Suppressor macrophage (primary cell): Measurements from ENCODE around the gene CCR5AS.
"Not testable (repeated sequence)": the region's sequence is repeated elsewhere in the genome, so short reads cannot be mapped to it uniquely, and the experiment has no call there.

Experiments
- DNase-seq, 4 experiments: peaks; one replicate each; pipeline ENCODE4 v3.0.0-alpha.2; 2020 to 2022

Gene CCR5AS

DNA sequence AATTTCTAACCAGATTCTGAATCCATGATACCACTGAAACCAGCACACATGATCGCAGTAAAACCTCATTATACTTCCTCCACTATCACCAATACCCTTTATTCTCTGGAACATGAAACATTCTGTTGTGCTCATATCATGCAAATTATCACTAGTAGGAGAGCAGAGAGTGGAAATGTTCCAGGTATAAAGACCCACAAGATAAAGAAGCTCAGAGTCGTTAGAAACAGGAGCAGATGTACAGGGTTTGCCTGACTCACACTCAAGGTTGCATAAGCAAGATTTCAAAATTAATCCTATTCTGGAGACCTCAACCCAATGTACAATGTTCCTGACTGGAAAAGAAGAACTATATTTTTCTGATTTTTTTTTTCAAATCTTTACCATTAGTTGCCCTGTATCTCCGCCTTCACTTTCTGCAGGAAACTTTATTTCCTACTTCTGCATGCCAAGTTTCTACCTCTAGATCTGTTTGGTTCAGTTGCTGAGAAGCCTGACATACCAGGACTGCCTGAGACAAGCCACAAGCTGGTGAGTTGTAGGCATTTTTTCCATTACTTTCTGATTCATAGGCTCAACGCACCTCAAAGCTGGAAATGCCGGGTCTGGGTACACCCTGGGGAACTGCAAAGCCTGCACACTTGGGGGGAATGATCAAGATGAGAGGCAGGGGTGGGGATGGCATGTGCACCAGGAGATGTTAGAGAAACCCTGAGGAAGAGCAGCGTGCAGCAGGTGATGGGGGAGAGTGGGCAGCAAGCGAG is 53.0 kb downstream of the CCR5AS start, which contains the start of gene CCR2:
Gene CCR2 (plus strand): TSS at position 465 of the 764 bp plus-strand sequence. CDS start 3,417 bp downstream, outside the sequence.
- DNase-seq, result peak in 2 of 4 experiments; percentile 38

DNA sequence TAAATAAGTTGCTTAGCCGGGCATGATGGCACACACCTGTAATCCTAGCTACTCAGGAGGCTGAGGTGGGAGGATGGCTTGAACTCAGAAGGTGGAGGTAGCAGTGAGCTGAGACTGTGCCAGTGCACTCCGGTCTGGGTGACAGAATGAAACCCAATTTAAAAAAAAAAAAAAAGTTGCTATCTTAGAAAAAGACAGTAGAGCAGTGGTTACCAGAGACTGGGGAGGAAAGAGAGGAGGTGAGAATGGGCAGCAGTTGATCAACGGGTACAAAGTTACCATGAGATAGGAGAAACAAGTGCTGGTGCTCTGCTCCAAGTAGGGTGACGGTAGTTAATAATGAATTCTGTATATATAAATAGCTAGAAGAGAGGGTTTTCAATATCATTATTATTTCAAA is 53.8 kb downstream of the CCR5AS start:
- DNase-seq, result no peak

DNA sequence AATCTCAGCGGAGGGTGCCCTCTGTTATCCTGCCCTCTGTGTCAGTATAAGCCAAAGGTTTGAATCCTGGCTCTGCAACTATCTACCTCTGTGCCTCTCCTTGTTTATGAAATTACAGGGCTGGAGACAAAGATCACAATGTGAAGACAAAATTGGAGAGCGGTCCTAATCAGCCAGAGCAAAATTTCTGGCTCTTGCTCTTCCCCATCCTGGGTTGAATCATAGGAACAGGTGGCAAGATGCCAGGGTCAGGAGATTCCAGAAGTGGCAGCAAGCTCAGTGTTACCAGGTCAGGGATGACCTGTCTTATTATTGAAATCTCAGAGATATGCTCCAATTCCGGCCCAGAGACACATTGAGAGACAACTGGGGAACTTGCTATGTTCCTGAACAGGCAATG is 55.2 kb downstream of the CCR5AS start:
- DNase-seq, result peak in 1 of 4 experiments; percentile 33

DNA sequence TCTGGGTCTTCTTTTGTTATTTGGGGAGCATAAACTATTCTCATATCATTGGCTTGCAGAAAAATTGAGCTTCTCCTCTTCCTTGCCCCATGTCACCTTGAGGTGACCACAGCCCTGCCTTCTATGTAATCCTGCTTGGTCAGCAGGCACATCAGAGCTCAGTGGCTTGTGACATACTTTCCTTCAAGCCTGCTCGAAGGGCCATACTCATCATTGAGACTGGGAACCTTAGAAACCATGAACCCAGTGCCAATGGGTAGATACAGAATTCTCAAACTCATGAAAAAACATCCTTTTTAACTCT is 56.7 kb downstream of the CCR5AS start:
- DNase-seq, result peak in 3 of 4 experiments; percentile 27 to 35 (median 33)

DNA sequence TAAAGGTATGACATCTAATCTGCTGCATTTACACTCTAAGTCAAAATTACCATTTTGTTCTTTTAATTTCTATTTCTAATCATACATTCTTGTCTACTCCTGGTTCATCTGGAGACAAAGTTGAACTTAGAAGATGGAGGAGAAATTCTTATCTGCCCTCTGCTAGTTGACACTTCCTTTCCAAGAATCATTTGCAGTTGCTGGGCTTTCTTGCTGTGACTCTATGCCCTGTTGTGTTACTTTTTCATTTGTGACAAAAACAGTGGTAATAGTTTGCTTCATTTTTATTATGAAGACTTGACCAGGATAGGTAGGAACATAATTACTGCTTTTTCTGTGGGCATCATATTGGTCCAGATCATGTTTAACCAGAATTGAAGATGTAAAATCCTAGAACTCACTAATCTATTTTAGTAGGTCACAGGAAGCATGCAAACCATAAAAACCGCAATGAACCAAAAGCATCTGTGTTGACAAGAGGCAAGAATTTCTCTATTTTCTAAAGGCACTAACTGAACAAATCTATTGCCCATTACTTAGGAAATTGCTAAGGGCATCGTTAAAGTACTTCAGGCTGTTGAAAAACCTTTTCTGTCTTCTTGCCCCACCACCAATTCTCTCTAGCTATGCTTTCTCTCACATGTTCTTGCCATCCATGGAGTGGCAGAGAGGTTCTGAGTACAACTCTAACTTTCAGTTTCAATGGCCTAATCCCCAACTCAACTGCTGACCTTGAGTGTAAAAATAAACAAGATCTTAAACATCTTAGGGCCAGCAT is 57.2 kb downstream of the CCR5AS start:
- DNase-seq, result no peak

DNA sequence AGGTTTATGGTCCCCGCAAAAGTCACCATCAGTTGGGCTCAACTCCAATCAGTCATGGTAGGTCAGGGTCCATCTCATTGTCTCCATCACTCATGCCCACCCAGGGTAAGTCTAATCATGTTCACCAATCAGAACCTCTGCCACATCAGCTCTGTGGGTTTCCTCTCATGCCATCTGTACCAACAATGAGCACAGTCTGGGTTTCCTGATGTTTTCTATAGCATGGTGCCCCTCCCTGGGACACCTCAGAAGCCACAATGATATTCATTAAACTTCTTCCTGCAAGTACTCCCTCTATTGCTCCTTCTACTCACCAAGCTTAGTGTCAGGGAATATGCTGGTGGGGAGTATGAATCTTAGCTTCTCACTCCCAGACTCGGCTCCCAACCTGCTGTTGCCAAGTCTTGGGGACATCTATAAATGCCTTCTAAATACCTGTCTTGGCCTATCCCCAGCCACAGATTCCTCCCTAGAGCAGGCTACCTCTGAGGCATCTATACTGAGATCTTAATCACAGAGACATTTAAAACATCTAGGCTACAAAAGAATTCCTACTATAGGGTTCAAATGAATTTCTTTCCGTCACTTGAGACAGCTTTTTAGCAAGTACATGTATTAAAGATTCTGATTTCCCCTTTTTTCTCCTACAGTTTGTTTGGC is 57.9 kb downstream of the CCR5AS start:
- DNase-seq, result no peak

DNA sequence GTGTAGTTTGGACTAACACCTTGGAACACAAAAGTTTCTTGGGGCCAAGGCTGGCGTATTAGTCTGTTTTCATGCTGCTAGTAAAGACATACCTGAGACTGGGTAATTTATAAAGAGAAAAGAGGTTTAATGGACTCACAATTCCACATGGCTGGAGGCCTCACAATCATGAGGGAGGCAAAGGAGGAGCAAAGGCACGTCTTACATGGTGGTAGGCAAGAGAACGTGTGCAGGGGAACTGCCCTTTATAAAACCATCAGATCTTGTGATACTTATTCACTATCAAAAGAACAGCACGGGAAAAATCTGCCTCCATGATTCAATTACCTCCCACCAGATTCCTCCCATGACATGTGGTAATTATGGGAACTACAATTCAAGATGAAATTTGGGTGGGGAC is 62.4 kb downstream of the CCR5AS start:
- DNase-seq, result no peak

DNA sequence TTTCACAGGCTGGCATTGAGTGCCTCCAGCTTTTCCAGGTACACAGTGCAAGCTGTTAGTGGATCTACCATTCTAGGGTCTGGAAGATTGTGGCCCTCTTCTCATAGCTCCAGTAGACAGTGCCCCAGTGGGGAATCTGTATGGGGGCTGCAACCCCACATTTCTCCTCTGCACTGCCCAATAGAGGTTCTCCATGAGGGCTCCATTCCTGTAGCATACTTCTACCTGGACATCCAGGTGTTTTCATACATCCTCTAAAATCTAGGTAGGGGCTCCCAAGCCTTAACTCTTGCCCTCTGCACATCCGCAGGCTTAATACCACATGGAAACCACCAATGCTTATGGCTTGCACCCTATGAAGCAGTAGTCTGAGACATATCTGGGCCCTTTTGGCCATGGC is 68.0 kb downstream of the CCR5AS start:
- DNase-seq, result no peak

DNA sequence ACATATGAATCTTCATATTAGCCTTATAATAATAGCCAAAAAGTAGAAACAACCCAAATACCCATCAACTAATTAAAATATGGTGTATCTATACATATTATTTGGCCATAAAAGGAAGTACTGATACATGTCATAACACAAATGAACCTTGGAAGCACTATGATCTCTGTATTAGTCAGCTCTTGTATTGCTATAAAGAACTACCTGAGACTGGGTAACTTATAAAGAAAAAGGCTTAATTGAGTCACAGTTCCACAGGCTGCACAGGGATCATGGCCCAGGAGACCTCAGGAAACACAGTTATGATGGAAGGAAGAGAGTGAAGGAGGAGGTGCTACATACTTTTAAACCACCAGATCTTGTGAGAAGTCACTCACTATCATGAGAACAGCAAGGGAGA is 69.0 kb downstream of the CCR5AS start:
- no peak for DNase-seq

DNA sequence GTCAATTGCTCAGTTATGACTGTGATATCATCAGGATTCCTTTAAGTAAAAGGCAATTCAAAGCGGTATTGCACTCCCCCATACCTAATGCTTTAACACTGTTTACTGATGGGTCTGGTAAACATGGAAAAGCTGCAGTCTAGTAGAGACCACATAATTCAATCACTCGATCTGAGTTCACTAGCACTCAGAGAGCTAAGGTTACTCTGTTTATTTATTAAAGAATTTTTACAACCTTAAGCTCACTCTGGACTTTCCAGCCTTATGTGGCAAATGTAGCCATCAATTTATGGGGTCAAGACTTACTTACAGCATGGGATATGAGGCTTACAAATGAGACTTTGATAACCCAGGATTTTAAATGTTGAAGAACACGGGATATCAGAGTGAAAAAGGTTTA is 71.3 kb downstream of the CCR5AS start:
- no peak for DNase-seq

DNA sequence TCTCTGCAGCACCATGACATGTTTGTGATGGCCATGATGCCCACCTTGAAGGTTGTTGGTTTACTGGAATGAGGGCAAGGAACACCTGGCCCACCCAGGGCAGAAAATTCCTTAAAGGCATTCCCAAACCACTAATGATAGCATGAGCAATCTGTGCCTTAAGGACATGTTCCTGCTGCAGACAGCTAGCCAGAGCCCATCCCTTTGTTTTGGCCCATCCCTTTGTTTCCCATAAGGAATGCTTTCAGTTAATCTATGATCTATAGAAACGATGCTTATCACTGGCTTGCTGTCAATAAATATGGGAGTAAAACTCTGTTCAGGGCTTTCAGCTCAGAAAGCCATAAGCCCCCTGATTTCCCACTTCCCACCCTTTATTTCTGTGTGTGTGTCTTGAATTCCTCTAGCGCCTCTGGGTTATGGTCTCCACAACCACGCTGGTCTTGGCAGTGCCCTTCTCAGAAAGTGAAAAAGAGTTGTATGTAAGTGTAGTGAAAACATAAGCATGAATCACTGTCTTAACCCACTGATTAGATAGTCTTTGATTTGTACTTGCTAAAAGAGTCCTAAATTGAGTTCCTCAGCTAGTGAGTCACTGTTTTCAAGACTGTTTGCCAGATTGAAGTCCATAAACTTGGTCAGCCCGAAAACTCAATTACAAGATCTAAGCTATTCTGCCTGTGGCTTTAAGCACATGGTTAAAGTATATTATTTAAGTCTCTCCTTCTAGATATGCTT is 72.0 kb downstream of the CCR5AS start:
- no peak for DNase-seq

DNA sequence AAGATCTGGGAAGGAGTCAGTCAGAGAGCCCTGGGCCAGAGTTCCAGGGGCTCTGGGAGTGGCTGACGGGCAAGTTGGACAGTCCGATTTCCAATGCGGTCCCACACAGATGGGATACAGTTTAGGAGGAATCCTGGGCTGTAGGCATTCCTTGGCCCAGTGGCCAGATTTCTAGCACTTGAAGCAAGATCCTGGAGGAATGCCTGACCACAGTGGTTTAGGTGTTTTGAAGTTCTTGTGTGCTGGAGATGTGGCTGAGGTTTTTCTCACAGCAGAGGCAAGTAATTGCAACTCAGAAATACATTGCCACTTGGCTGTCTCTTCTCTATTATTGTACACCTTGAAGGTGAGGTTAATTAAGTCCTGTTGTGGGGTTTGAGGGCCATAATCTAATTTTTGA is 76.2 kb downstream of the CCR5AS start:
- DNase-seq, result not testable (repeated sequence)

DNA sequence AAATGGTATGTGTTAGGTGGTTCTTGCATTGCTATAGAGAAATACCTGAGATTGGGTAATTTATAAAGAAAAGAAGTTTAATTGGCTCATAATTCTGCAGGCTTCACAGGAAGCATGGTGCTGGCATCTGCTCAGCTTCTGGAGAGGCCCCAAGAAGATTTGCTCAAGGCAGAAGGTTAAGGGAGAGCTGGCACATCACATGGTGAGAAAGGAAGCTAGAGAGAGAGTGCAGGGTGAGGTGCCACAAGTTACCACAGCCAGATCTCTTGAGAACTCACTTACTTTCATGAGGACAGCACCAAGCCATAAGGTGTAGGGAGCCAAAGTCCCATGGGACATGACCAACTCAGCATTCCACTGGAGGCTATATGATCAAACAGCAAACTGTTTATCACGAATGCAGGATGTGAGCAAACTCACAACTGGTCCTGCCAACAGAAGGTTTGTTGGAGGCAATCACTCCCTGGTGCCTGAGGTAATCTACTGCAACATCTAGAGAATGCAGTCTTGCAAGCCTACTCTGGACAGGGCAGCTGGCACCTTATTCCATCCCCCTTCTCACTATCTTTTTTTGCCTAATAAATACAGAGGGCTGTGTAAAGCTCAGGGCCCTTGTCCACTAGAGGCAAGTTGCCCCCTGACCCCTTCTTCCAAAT is 81.1 kb downstream of the CCR5AS start:
- no peak for DNase-seq

DNA sequence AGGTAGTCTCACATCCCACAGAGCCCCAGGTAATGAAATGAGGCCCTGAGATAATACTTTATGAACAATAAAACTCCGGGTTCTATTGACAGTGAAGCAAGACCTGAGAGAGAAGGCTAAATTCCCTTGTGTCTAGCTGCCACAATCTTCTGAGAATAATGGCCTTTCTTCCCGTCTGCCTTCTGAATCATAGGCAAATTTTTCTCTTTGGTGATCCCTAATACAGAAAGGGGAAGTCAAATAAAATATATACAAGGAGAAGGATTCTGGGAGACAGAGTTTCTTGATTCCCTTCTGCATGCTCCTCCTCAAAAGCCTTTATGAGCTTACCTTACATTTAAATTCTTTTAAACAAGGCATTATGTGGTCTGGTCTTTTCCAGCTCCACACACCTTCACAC is 82.8 kb downstream of the CCR5AS start:
- peak in 2 of 4 experiments; percentile 55 to 58 for DNase-seq

DNA sequence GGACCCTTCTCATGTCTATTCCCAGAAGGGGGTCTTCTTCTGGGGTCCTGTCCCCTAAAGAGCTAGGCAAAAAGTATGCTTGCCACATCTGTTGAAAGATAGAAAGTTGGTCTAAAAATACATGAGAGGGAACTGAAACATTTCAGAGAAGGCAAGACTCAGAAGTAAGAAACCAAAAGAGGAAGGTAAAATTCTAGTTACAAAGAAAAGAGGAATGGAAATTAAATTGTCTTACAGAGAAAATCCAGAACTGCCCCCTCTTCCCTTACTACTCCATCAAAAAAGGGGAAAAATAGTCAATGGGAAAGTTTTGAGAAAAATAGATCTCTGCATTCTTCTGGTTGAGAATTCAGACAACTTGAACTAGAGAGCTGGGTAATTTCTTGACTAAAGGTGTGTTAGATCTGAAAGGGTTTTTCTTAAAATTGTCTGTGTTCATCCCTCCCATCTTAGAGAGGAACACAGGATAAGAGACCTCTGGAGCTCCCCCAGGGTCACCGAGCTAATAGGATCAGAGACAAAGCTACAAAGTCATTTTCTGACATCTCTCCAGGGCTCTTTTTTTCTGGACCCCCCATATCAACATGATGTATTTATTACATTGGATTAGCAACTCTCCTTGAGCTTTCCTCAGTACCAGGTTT is 85.3 kb downstream of the CCR5AS start:
- DNase-seq, result peak in 2 of 4 experiments; percentile 70 to 76

DNA sequence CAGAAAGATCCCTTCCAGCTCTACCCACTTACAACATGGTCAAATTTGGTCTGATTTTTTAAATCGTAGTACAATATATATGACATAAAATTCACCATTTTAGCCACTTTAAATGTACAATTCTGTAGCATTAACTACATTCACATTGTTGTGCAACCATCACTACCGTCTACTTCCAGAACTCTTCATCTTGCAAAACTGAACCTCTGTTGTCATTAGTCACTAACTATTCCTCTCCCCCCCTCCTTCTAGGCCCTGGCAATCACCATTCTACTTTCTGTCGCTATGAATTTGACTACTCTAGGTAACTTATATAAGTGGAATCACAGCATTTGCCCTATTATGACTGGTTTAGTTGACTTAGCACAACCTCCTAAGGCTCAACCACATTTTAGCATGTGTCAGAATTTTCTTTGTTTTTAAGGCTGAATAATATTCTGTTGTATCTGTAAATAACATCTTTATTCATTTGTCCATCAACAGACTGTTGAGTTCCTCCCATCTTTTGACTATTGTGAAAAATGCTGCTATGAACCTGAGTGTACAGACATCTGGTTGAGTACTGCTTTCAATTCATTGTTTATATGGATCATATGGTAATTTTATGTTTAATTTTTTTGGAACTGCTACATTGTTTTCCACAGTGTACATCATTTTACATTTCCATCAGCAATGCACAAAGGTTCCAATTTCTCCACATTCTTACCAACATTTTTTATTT is 88.5 kb downstream of the CCR5AS start:
- DNase-seq, result peak; percentile 48 to 81 (median 65)

DNA sequence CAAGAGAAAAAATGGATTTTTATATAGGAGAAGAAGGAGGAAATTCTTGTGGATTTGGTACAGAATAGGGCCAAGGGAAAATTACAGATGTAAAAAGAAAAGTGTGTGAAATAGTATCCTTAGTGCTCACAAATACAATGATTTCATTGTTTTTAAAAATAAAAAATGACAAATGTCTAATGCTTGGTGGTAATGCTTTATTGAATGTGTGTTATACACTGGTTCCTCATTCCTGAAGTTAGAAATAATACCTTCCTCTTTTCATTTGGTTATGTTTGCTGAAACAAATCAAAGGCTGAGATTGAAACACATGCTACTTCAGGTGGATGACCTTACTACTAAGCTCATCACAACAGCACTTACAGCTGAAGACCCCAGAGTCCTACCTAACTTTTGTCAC is 90.7 kb downstream of the CCR5AS start:
- peak in 2 of 4 experiments; percentile 68 to 72 for DNase-seq

DNA sequence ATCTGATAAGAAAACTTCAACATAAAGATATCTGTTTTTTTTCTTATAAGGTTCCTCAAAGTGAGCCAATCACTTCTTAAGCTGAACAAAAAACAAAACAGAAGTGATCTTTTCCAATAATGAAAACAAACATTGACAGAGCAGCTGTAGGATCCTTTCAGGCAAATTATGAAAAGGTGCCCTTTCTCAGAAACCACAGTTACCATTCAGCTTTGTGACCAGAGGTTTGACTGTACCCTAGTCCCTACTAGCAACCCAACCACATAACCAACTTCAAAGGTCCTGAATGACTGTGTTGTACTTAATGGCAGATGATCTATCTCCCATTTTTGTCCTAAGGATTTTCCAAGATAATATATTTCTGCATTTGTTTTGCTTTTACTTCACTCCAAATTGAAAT is 92.3 kb downstream of the CCR5AS start:
- peak in 1 of 4 experiments; percentile 30 for DNase-seq
